GM21528 (cell line): ENCODE results near the gene HBG1.
"Not testable (repeated sequence)": the region's sequence is repeated elsewhere in the genome, so short reads cannot be mapped to it uniquely, and the experiment has no call there.

Experiments used
- ATAC-seq: cut with Tn5 transposase; IDR thresholded peaks from one replicate; pipeline ENCODE4 v1.9.1; 2021; ENCODE audit warnings: mild to moderate bottlenecking, moderate library complexity; ENCODE audit not compliant: unreplicated experiment, low FRiP score

The HBG1 gene

GRCh38 chr11:5279471-5280090 lies 29.9 kb upstream of the HBG1 start:
- ATAC-seq, result no peak

GRCh38 chr11:5277807-5278382 lies 28.2 kb upstream of the HBG1 start:
- ATAC-seq, result no peak

GRCh38 chr11:5276697-5277096 lies 27.0 kb upstream of the HBG1 start:
- no peak for ATAC-seq

- ATAC-seq, result no peak
Measured at GRCh38 chr11:5275369-5276110, 25.9 kb upstream of the HBG1 start.

- no peak for ATAC-seq
Measured at GRCh38 chr11:5274395-5274794, 24.7 kb upstream of the HBG1 start.

- no peak for ATAC-seq
Measured at GRCh38 chr11:5272395-5273017, 22.8 kb upstream of the HBG1 start.

GRCh38 chr11:5269715-5270147 lies 20.1 kb upstream of the HBG1 start, which contains the start of gene HBE1:
Gene HBE1, minus strand, starts transcription at chr11:5269945. Its CDS starts 55 bp downstream, at chr11:5269890.
- no peak for ATAC-seq

GRCh38 chr11:5267033-5267563 lies 17.4 kb upstream of the HBG1 start:
- no peak for ATAC-seq

- ATAC-seq, result no peak
Measured at GRCh38 chr11:5266609-5267008, 17.0 kb upstream of the HBG1 start.

- no peak for ATAC-seq
Measured at GRCh38 chr11:5265832-5266231, 16.2 kb upstream of the HBG1 start.

GRCh38 chr11:5258543-5259262 lies 9.0 kb upstream of the HBG1 start:
- ATAC-seq, result no peak

GRCh38 chr11:5257296-5257695 lies 7.6 kb upstream of the HBG1 start:
- no peak for ATAC-seq

- ATAC-seq, result not testable (repeated sequence)
Measured at GRCh38 chr11:5254646-5255413, 5.2 kb upstream of the HBG1 start, which contains the start of gene HBG2. Gene HBG2, minus strand, starts transcription at chr11:5254781. Its CDS starts 53 bp downstream, at chr11:5254728.

- not testable (repeated sequence) for ATAC-seq
Measured at GRCh38 chr11:5254023-5254422, 4.4 kb upstream of the HBG1 start.

- ATAC-seq, result not testable (repeated sequence)
Measured at GRCh38 chr11:5253440-5253839, 3.8 kb upstream of the HBG1 start.

GRCh38 chr11:5252919-5253265 lies 3.2 kb upstream of the HBG1 start:
- no peak for ATAC-seq

- ATAC-seq, result no peak
Measured at GRCh38 chr11:5252192-5252918, 2.7 kb upstream of the HBG1 start.

- no peak for ATAC-seq
Measured at GRCh38 chr11:5251746-5252145, 2.1 kb upstream of the HBG1 start.
